RPMI8226 (cell line): ENCODE measurements around the gene TSHR.

Experiments used
- DNase-seq: peaks from one replicate; pipeline ENCODE4 v3.0.0-alpha.2; 2015

TSHR gene

GRCh38 chr14:81147140-81147897 is 191.9 kb downstream of the TSHR start:
- no peak for DNase-seq

- DNase-seq, result no peak
Measured at GRCh38 chr14:81148635-81149034, 193.2 kb downstream of the TSHR start.

GRCh38 chr14:81153187-81153586 is 197.8 kb downstream of the TSHR start:
- no peak for DNase-seq

- DNase-seq, result no peak
Measured at GRCh38 chr14:81157431-81157830, 202.0 kb downstream of the TSHR start.

GRCh38 chr14:81161088-81161487 is 205.7 kb downstream of the TSHR start:
- no peak for DNase-seq

GRCh38 chr14:81161749-81162148 is 206.3 kb downstream of the TSHR start:
- no peak for DNase-seq

GRCh38 chr14:81162941-81163340 is 207.5 kb downstream of the TSHR start:
- no peak for DNase-seq

GRCh38 chr14:81164167-81164774 is 208.8 kb downstream of the TSHR start:
- peak; percentile 33 for DNase-seq

GRCh38 chr14:81165188-81165587 is 209.8 kb downstream of the TSHR start:
- DNase-seq, result no peak

GRCh38 chr14:81166121-81166520 is 210.7 kb downstream of the TSHR start:
- no peak for DNase-seq

GRCh38 chr14:81169267-81169666 is 213.8 kb downstream of the TSHR start:
- no peak for DNase-seq

- peak; percentile 62 for DNase-seq
Measured at GRCh38 chr14:81169711-81170103, 214.3 kb downstream of the TSHR start.

- peak; percentile 89 for DNase-seq
Measured at GRCh38 chr14:81170104-81170828, 214.8 kb downstream of the TSHR start.

GRCh38 chr14:81170829-81171195 is 215.4 kb downstream of the TSHR start:
- DNase-seq, result no peak

GRCh38 chr14:81172353-81172752 is 216.9 kb downstream of the TSHR start:
- DNase-seq, result no peak

GRCh38 chr14:81172881-81173280 is 217.5 kb downstream of the TSHR start:
- no peak for DNase-seq

GRCh38 chr14:81176241-81176640 is 220.8 kb downstream of the TSHR start:
- peak; percentile 66 for DNase-seq

- DNase-seq, result no peak
Measured at GRCh38 chr14:81177225-81177624, 221.8 kb downstream of the TSHR start.

- peak; percentile 36 for DNase-seq
Measured at GRCh38 chr14:81178063-81178462, 222.6 kb downstream of the TSHR start.

GRCh38 chr14:81179631-81180030 is 224.2 kb downstream of the TSHR start:
- DNase-seq, result no peak

GRCh38 chr14:81187832-81188522 is 232.6 kb downstream of the TSHR start:
- DNase-seq, result no peak

GRCh38 chr14:81192594-81192993 is 237.2 kb downstream of the TSHR start:
- DNase-seq, result no peak

GRCh38 chr14:81193924-81194633 is 238.7 kb downstream of the TSHR start:
- DNase-seq, result no peak
